GM12878 (cell line): ENCODE data around the gene TNFRSF1A. TPM values are rescaled to one million over a fixed set of nuclear protein-coding genes. Genes with fewer than 3 reads are reported as not detected.

Experiments used
- TCF12 ChIP-seq: IDR thresholded peaks from 2 replicates; pipeline ENCODE4 v1.6.1; 2011; ENCODE audit warnings: low read depth, mild to moderate bottlenecking, low read length
- TCF7 ChIP-seq: IDR thresholded peaks from 2 replicates; pipeline ENCODE4 v1.6.1; 2014; ENCODE audit warnings: antibody characterized with exemption, borderline replicate concordance
- polyA plus RNA-seq, 11 experiments: library from polyadenylated mRNA; depleted of rRNA in 4 of 11; unstranded in 6 of 11; stranded (reverse) in 5 of 11; fragments of >200 nt; fragmentation: Nextera tagmentation in 4 of 11; fragmentation: Illumina TruSeq in 1 of 11; extraction: Ambion mirVana in 4 of 11; extraction: Trizol in 1 of 11; gene quantifications; 1 replicate in 1 of 11; 2 replicates in 10 of 11; pipeline versions ENCODE4 v1.2.1 to v1.2.3, GENCODE V29; 2011 to 2016; ENCODE audit warnings: inconsistent platforms in 2 of 11, missing spikeins in 2 of 11, low read depth in 1 of 11
- total RNA-seq, 4 experiments: library from RNA; depleted of rRNA in 3 of 4; stranded (reverse); fragments of >200 nt in 3 of 4; fragmentation: Illumina TruSeq in 1 of 4; extraction: Trizol in 1 of 4; gene quantifications; 2 replicates each; pipeline versions ENCODE4 v1.2.1 to v1.2.3, GENCODE V29; 2013 to 2021
- TF ChIP-seq, protein P1 (sequence below): fragments of 450-650 bp; formaldehyde crosslinking; IDR thresholded peaks from 2 replicates; pipeline ENCODE4 v1.4.0; 2020; ENCODE audit warnings: mild to moderate bottlenecking, moderate library complexity
- TF ChIP-seq, protein P2 (sequence below): fragments of 450-650 bp; IDR thresholded peaks from 2 replicates; pipeline ENCODE4 v1.6.1; 2017; ENCODE audit warnings: mild to moderate bottlenecking, moderate library complexity

Gene TNFRSF1A
- total and polyA plus RNA-seq, 10 of the 15 experiments (the other 5 are each of a cell fraction or from before 2014, with no cell fraction given), result 0.24 to 16.5 (median 13.0) TPM

- TF ChIP-seq, protein P1, sequence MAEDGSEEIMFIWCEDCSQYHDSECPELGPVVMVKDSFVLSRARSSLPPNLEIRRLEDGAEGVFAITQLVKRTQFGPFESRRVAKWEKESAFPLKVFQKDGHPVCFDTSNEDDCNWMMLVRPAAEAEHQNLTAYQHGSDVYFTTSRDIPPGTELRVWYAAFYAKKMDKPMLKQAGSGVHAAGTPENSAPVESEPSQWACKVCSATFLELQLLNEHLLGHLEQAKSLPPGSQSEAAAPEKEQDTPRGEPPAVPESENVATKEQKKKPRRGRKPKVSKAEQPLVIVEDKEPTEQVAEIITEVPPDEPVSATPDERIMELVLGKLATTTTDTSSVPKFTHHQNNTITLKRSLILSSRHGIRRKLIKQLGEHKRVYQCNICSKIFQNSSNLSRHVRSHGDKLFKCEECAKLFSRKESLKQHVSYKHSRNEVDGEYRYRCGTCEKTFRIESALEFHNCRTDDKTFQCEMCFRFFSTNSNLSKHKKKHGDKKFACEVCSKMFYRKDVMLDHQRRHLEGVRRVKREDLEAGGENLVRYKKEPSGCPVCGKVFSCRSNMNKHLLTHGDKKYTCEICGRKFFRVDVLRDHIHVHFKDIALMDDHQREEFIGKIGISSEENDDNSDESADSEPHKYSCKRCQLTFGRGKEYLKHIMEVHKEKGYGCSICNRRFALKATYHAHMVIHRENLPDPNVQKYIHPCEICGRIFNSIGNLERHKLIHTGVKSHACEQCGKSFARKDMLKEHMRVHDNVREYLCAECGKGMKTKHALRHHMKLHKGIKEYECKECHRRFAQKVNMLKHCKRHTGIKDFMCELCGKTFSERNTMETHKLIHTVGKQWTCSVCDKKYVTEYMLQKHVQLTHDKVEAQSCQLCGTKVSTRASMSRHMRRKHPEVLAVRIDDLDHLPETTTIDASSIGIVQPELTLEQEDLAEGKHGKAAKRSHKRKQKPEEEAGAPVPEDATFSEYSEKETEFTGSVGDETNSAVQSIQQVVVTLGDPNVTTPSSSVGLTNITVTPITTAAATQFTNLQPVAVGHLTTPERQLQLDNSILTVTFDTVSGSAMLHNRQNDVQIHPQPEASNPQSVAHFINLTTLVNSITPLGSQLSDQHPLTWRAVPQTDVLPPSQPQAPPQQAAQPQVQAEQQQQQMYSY (CRISPR knock-in tag), result no peak
- TF ChIP-seq TCF7, result no peak
- TF ChIP-seq TCF12, result no peak
- TF ChIP-seq, protein P2, sequence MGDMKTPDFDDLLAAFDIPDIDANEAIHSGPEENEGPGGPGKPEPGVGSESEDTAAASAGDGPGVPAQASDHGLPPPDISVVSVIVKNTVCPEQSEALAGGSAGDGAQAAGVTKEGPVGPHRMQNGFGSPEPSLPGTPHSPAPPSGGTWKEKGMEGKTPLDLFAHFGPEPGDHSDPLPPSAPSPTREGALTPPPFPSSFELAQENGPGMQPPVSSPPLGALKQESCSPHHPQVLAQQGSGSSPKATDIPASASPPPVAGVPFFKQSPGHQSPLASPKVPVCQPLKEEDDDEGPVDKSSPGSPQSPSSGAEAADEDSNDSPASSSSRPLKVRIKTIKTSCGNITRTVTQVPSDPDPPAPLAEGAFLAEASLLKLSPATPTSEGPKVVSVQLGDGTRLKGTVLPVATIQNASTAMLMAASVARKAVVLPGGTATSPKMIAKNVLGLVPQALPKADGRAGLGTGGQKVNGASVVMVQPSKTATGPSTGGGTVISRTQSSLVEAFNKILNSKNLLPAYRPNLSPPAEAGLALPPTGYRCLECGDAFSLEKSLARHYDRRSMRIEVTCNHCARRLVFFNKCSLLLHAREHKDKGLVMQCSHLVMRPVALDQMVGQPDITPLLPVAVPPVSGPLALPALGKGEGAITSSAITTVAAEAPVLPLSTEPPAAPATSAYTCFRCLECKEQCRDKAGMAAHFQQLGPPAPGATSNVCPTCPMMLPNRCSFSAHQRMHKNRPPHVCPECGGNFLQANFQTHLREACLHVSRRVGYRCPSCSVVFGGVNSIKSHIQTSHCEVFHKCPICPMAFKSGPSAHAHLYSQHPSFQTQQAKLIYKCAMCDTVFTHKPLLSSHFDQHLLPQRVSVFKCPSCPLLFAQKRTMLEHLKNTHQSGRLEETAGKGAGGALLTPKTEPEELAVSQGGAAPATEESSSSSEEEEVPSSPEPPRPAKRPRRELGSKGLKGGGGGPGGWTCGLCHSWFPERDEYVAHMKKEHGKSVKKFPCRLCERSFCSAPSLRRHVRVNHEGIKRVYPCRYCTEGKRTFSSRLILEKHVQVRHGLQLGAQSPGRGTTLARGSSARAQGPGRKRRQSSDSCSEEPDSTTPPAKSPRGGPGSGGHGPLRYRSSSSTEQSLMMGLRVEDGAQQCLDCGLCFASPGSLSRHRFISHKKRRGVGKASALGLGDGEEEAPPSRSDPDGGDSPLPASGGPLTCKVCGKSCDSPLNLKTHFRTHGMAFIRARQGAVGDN, result no peak
These were observed 1.6 kb upstream of the TNFRSF1A start (continued) for GRCh38 chr12:6343518-6343917.
